Epithelial cell of proximal tubule (primary cell): ENCODE data around the gene KRT81. TPM values are rescaled to one million over a fixed set of nuclear protein-coding genes. Genes with fewer than 3 reads are reported as not detected.
"Not testable (repeated sequence)": the region's sequence is repeated elsewhere in the genome, so short reads cannot be mapped to it uniquely, and the experiment has no call there.

Source experiments
- DNase-seq: peaks from one replicate; pipeline ENCODE4 v3.0.0-alpha.2; 2011; ENCODE audit warnings: low read depth
- H3K4me3 ChIP-seq: 2 replicates; pipeline ENCODE4 v1.5.1; 2011; ENCODE audit warnings: low read depth, mild to moderate bottlenecking, low read length
- CTCF ChIP-seq: conservative IDR thresholded peaks from 2 replicates; pipeline ENCODE4 v1.5.1; 2012; ENCODE audit warnings: low read depth, mild to moderate bottlenecking, low read length
- total RNA-seq: library from RNA; depleted of rRNA; stranded (reverse); fragments of >200 nt; gene quantifications from 2 replicates; pipeline ENCODE4 v1.2.3, GENCODE V29; 2015

KRT81 gene
- total RNA-seq, 1 donor from 2014 or later: 80.4 TPM

GRCh38 chr12:52241205-52241842, 50.0 kb downstream of the KRT81 start:
- H3K4me3 ChIP-seq: no peak overlapping the region
- no peak for TF ChIP-seq CTCF
- DNase-seq: no peak

GRCh38 chr12:52240247-52240646, 51.1 kb downstream of the KRT81 start:
- DNase-seq, H3K4me3 ChIP-seq: not testable (repeated sequence)

GRCh38 chr12:52239767-52240166, 51.6 kb downstream of the KRT81 start:
- H3K4me3 ChIP-seq: no peak overlapping the region
- no peak for DNase-seq
- no peak for TF ChIP-seq CTCF

GRCh38 chr12:52238916-52239646, 52.3 kb downstream of the KRT81 start:
- no peak overlapping the region for H3K4me3 ChIP-seq
- no peak for DNase-seq
- no peak for TF ChIP-seq CTCF

- DNase-seq: no peak
- no peak overlapping the region for H3K4me3 ChIP-seq
- no peak for TF ChIP-seq CTCF
These were observed 53.0 kb downstream of the KRT81 start for GRCh38 chr12:52238207-52238840.

GRCh38 chr12:52236386-52237050, 54.8 kb downstream of the KRT81 start:
- no peak for TF ChIP-seq CTCF
- no peak for DNase-seq
- H3K4me3 ChIP-seq: no peak overlapping the region

Other genes with a start within 250 kb of the KRT81 start
- gene NR4A1, start 240.1 kb downstream of the KRT81 start, total RNA-seq: 2.2 and 4.3 TPM in 2 replicates
- gene ATG101, start 221.6 kb downstream of the KRT81 start, total RNA-seq: 66.2 and 71.3 TPM in 2 replicates
- gene SMIM41, start 211.8 kb downstream of the KRT81 start, total RNA-seq: not detected in 2 replicates
- 18.0 and 32.1 TPM in 2 replicates for gene KRT80, start 99.5 kb downstream of the KRT81 start, total RNA-seq
- gene KRT7, start 58.3 kb downstream of the KRT81 start, total RNA-seq: 495 and 768 TPM in 2 replicates
- 2.2 and 2.7 TPM in 2 replicates for gene KRT86, start 16.9 kb downstream of the KRT81 start, total RNA-seq
- not detected in 2 replicates for gene KRT83, start 29.9 kb upstream of the KRT81 start, total RNA-seq
- gene KRT85, start 75.9 kb upstream of the KRT81 start, total RNA-seq: not detected in 2 replicates
- not detected in 2 replicates for gene KRT84, start 94.1 kb upstream of the KRT81 start, total RNA-seq
- gene KRT82, start 114.8 kb upstream of the KRT81 start, total RNA-seq: not detected in 2 replicates
- not detected in 2 replicates for gene KRT75, start 142.8 kb upstream of the KRT81 start, total RNA-seq
- not detected in 2 replicates for gene KRT6B, start 160.6 kb upstream of the KRT81 start, total RNA-seq
- gene KRT6C, start 182.3 kb upstream of the KRT81 start, total RNA-seq: not detected in 2 replicates
- 0.29 TPM in 1 of 2 replicates, not detected in the other for gene KRT6A, start 201.7 kb upstream of the KRT81 start, total RNA-seq
- gene KRT5, start 228.9 kb upstream of the KRT81 start, total RNA-seq: not detected in 2 replicates